HFFc6 (cell line): ENCODE data around the gene CLSTN2. TPM values are rescaled to one million over a fixed set of nuclear protein-coding genes. Genes with fewer than 3 reads are reported as not detected.

ENCODE experiments used
- DNase-seq: peaks from one replicate; pipeline ENCODE4 v3.0.0-alpha.2; 2018
- H3K27ac Mint-ChIP-seq: 2 replicates; pipeline ENCODE4 v1.8.0; 2020; ENCODE audit warnings: mild to moderate bottlenecking, mixed read lengths
- H3K27me3 Mint-ChIP-seq: 2 replicates; pipeline ENCODE4 v1.8.0; 2021; ENCODE audit warnings: mild to moderate bottlenecking, moderate library complexity, mixed read lengths; ENCODE audit not compliant: insufficient read depth
- H3K36me3 Mint-ChIP-seq: 2 replicates; pipeline ENCODE4 v1.8.0; 2021; ENCODE audit warnings: low read depth, mixed read lengths
- H3K4me1 Mint-ChIP-seq: 2 replicates; pipeline ENCODE4 v1.8.0; 2020; ENCODE audit warnings: low read depth, mixed read lengths
- H3K4me3 Mint-ChIP-seq: 2 replicates; pipeline ENCODE4 v1.8.0; 2020; ENCODE audit warnings: mild to moderate bottlenecking, moderate library complexity, mixed read lengths
- H3K9me3 Mint-ChIP-seq: 2 replicates; pipeline ENCODE4 v1.8.0; 2020; ENCODE audit warnings: mild to moderate bottlenecking, mixed read lengths
- CTCF ChIP-seq: fragments of 200-600 bp; sonication (generic); IDR thresholded peaks from 2 replicates; pipeline ENCODE4 v1.5.0; 2021; ENCODE audit warnings: antibody characterized with exemption, mild to moderate bottlenecking
- long read RNA-seq: library from polyadenylated mRNA; unstranded; transcript quantifications from one replicate; pipeline ENCODE4 v2.0.0, GENCODE V29; 2019
- total RNA-seq, 6 experiments: library from RNA; stranded (reverse); fragmentation: NEBNext Ultra II Directional; extraction: Animal tissue kit (Norgen Biotek cat#: 25700); gene quantifications; 2 replicates in 1 of 6; 3 replicates in 5 of 6; pipeline ENCODE4 v1.2.3, GENCODE V29; 2021

The CLSTN2 gene
- total RNA-seq: under 1 TPM in 1 of 6 experiments, not detected in 5; 0.05 TPM
- long read RNA-seq: 0 reads

GRCh38 chr3:139935016-139935865 is at the start of gene CLSTN2:
Gene CLSTN2, plus strand, starts transcription at chr3:139935185.
- Mint-ChIP-seq H3K36me3 (no peaks in the 10 kb centered on the region), H3K27ac (no peak within 1 kb of the TSS), H3K9me3 (peaks cover 12% of the 10 kb centered on the region), H3K4me3 (no peak within 1 kb of the TSS), H3K4me1 (no peaks in the 10 kb centered on the region), H3K27me3 (no peaks in the 10 kb centered on the region; the same call in 1 of the 2 replicates)
- no peak for DNase-seq
- TF ChIP-seq CTCF: no peak

GRCh38 chr3:139887431-139887830 is 47.6 kb upstream of the CLSTN2 start:
- Mint-ChIP-seq H3K4me1 (no peaks in the 10 kb centered on the region), H3K27me3 (no peaks in the 10 kb centered on the region; the same call in 1 of the 2 replicates), H3K27ac (no peak overlapping the region), H3K4me3 (no peak overlapping the region), H3K9me3 (peaks cover 35% of the 10 kb centered on the region), H3K36me3 (no peaks in the 10 kb centered on the region)
- no peak for DNase-seq
- no peak for TF ChIP-seq CTCF

GRCh38 chr3:139888561-139889140 is 46.3 kb upstream of the CLSTN2 start:
- TF ChIP-seq CTCF: no peak
- no peak for DNase-seq
- Mint-ChIP-seq H3K36me3 (no peaks in the 10 kb centered on the region), H3K27me3 (no peaks in the 10 kb centered on the region; the same call in 1 of the 2 replicates), H3K4me3 (no peak overlapping the region), H3K9me3 (peaks cover 37% of the 10 kb centered on the region), H3K4me1 (no peaks in the 10 kb centered on the region), H3K27ac (no peak overlapping the region)

- DNase-seq: no peak
- no peak for TF ChIP-seq CTCF
- no peaks in the 10 kb centered on the region for H3K4me1 Mint-ChIP-seq
- H3K27me3 Mint-ChIP-seq: no peaks in the 10 kb centered on the region; the same call in 1 of the 2 replicates
- H3K9me3 Mint-ChIP-seq: peaks cover 26% of the 10 kb centered on the region
- no peak overlapping the region for H3K27ac Mint-ChIP-seq
- no peak overlapping the region for H3K4me3 Mint-ChIP-seq
- H3K36me3 Mint-ChIP-seq: no peaks in the 10 kb centered on the region
These were observed 41.6 kb upstream of the CLSTN2 start for GRCh38 chr3:139893267-139893962.

GRCh38 chr3:139893963-139894642 is 40.9 kb upstream of the CLSTN2 start:
- no peak overlapping the region for H3K27ac Mint-ChIP-seq
- peaks cover 27% of the 10 kb centered on the region for H3K9me3 Mint-ChIP-seq
- H3K4me3 Mint-ChIP-seq: no peak overlapping the region
- TF ChIP-seq CTCF: no peak
- DNase-seq: no peak
- no peaks in the 10 kb centered on the region for H3K36me3 Mint-ChIP-seq
- H3K4me1 Mint-ChIP-seq: no peaks in the 10 kb centered on the region
- H3K27me3 Mint-ChIP-seq: no peaks in the 10 kb centered on the region
